Mucosa of descending colon (tissue), 3 donors: ENCODE data around the gene TMEM39A. TPM values are rescaled to one million over a fixed set of nuclear protein-coding genes. Genes with fewer than 3 reads are reported as not detected.

Source experiments
- ATAC-seq: fragments of 200-7000 bp; cut with Tn5 transposase; one replicate; pipeline ENCODE4 v1.9.1; 2020; ENCODE audit warnings: mild to moderate bottlenecking, moderate library complexity
- DNase-seq, 3 donors: peaks; one replicate each; pipeline ENCODE4 v3.0.0-alpha.2; 2020
- H3K36me3 ChIP-seq: fragments of 200-600 bp; one replicate; pipeline ENCODE4 v1.8.0; 2021; ENCODE audit warnings: low read depth, mild to moderate bottlenecking
- H3K4me1 ChIP-seq: fragments of 200-600 bp; one replicate; pipeline ENCODE4 v1.8.0; 2021; ENCODE audit warnings: low read depth, mild to moderate bottlenecking
- H3K4me3 ChIP-seq: fragments of 200-600 bp; one replicate; pipeline ENCODE4 v1.8.0; 2021; ENCODE audit warnings: mild to moderate bottlenecking
- H3K9me3 ChIP-seq: fragments of 200-600 bp; one replicate; pipeline ENCODE4 v1.8.0; 2021; ENCODE audit warnings: mild to moderate bottlenecking
- intact Hi-C, 2 donors: fragments of 100-400 bp; cut with DNase I in 1 of 2; cut with micrococcal nuclease in 1 of 2; formaldehyde crosslinking; loops; one replicate each; pipeline versions ENCODE4 v1.11.0 to v1.11.1; 2022; cut with DNase I, micrococcal nuclease
- total RNA-seq, 3 donors: library from RNA; stranded (reverse); fragmentation: NEBNext Ultra II Directional in 2 of 3; extraction: Animal tissue kit (Norgen Biotek cat#: 25700) in 2 of 3; gene quantifications; one replicate each; pipeline versions ENCODE4 v1.2.1 to v1.2.4, GENCODE V29; 2021 to 2023
- TF ChIP-seq, protein P1 (sequence below): fragments of 200-600 bp; IDR thresholded peaks from one replicate; pipeline ENCODE4 v1.8.0; 2022; ENCODE audit warnings: antibody characterized with exemption, mild to moderate bottlenecking
- donor health status: DM: no; HTN: no; CAD: no; lungs with moderate emphysema.
- donor health status: DM: no; HTN: no; CAD: no.
- donor health status: DM: no; HTN: yes; CAD: no.

TMEM39A gene
- total RNA-seq, 3 donors from 2014 or later = 24.0 to 32.2 (median 26.5) TPM

DNA sequence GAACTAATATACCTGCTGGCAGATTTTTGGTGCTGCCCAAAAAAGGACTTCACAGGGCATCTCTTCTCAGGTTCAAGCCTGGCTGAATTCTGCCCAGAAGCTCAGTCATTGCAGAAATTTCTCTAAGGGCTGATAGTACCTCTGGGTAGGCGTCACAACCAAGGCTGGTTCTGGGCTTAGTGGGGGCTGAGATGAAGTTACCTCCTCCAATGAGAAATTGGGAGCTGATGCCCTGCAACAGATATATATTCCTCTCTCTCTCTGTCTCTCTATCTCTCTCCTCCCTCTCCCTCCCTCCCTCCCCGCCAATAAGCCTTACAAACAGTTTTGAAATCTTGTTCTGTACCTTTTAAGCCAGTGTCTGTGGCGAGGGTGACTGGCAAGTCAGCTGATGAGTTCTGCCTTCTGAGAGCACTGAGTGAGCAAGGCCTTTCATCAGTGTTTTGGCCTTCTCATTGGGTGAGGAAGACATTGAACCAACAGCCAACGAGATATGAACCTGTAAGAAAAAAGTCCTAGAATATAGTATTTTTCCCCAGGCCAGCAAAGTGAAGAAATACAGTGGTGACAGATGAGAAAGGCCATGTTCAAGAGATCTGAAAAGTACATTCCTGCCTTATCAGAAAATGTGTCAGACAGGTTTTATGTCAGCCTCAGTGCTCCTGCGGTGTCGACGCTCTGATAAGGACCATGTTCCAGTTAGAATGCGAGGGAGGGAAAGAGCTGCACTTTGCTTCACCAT is 45.5 kb downstream of the TMEM39A start:
- no peaks in the 10 kb centered on the region for H3K4me1 ChIP-seq
- no peaks in the 10 kb centered on the region for H3K36me3 ChIP-seq
- H3K4me3 ChIP-seq = no peak overlapping the region
- no peak for ATAC-seq
- no peak for DNase-seq
- intact Hi-C loops = no loop called here
- no peaks in the 10 kb centered on the region for H3K9me3 ChIP-seq
- TF ChIP-seq, protein P1, sequence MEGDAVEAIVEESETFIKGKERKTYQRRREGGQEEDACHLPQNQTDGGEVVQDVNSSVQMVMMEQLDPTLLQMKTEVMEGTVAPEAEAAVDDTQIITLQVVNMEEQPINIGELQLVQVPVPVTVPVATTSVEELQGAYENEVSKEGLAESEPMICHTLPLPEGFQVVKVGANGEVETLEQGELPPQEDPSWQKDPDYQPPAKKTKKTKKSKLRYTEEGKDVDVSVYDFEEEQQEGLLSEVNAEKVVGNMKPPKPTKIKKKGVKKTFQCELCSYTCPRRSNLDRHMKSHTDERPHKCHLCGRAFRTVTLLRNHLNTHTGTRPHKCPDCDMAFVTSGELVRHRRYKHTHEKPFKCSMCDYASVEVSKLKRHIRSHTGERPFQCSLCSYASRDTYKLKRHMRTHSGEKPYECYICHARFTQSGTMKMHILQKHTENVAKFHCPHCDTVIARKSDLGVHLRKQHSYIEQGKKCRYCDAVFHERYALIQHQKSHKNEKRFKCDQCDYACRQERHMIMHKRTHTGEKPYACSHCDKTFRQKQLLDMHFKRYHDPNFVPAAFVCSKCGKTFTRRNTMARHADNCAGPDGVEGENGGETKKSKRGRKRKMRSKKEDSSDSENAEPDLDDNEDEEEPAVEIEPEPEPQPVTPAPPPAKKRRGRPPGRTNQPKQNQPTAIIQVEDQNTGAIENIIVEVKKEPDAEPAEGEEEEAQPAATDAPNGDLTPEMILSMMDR = no peak

DNA sequence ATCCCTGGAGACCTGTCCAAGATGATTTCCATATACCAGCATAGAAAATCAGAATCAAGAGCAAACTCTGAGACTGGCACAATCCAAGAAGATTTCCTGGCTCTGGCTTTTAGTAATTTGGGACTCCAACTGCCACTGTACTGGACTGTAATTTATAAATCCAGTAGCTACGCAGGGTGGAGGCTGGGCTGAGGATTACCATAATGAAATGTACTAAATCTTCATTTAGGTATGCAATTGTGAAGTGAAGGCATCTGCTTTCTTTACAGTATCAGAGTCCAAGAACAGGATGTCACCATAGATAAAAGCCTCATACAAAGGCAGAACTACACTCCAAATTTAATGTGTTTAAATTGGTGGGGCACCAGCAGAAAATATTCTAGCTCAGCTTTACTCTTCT is 46.5 kb downstream of the TMEM39A start:
- intact Hi-C loops = no loop called here
- Histone ChIP-seq H3K9me3 (no peaks in the 10 kb centered on the region), H3K4me3 (no peak overlapping the region), H3K4me1 (no peaks in the 10 kb centered on the region), H3K36me3 (no peaks in the 10 kb centered on the region)
- DNase-seq (no peak), ATAC-seq (no peak)
- TF ChIP-seq, protein P1 = no peak

DNA sequence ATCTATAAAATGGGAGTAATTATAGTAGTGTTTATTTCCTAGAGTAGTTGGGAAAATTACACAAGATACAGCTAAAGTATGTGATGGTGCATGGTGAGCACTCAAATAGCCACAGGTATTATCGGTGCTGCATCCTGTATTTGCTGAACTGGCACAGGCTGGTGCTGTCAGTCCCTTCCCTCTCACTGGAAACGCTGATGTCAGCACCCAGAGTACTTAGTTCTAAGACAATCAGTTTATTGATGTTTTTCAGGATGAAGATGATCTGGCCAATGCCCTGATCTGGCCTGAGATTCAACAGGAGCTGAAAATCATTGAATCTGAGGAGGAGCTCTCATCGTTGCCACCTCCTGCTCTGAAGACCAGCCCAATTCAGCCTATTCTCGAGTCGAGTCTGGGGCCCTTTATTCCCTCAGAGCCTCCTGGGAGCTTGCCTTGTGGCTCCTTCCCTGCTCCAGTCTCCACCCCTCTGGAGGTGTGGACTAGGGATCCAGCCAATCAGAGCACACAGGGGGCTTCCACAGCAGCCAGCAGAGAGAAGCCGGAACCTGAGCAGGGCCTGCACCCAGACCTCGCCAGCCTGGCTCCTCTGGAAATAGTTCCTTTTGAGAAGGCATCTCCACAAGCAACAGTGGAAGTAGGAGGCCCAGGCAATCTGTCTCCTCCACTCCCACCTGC is 49.7 kb downstream of the TMEM39A start:
- ATAC-seq = no peak
- Histone ChIP-seq H3K36me3 (no peaks in the 10 kb centered on the region), H3K9me3 (no peaks in the 10 kb centered on the region), H3K4me3 (no peak overlapping the region), H3K4me1 (no peaks in the 10 kb centered on the region)
- DNase-seq = no peak
- intact Hi-C loops = no loop called here
- TF ChIP-seq, protein P1 = no peak

DNA sequence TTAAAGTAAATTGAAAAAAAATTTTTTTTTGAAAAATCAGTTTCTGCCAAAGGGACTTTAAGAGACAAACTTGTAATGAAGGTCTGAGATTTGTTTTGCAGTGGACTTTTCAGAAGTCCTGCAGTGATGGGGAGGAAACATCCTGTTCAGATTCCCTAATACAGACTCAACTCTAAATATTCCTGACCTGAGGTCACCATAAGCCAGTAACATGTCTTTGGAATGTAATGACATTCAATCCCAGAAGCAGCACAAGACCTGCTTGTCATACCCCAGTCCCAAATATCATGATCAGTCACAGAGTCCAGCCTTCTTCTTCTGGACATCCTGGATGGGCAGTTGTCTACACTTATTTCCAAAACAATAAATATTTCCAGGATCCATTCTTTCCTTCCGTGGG is 53.6 kb downstream of the TMEM39A start:
- H3K4me3 ChIP-seq = no peak overlapping the region
- DNase-seq (no peak), ATAC-seq (no peak)
- H3K9me3 ChIP-seq = no peaks in the 10 kb centered on the region
- TF ChIP-seq, protein P1 = no peak
- no peaks in the 10 kb centered on the region for H3K4me1 ChIP-seq
- H3K36me3 ChIP-seq = no peaks in the 10 kb centered on the region
- intact Hi-C loops = no loop called here

DNA sequence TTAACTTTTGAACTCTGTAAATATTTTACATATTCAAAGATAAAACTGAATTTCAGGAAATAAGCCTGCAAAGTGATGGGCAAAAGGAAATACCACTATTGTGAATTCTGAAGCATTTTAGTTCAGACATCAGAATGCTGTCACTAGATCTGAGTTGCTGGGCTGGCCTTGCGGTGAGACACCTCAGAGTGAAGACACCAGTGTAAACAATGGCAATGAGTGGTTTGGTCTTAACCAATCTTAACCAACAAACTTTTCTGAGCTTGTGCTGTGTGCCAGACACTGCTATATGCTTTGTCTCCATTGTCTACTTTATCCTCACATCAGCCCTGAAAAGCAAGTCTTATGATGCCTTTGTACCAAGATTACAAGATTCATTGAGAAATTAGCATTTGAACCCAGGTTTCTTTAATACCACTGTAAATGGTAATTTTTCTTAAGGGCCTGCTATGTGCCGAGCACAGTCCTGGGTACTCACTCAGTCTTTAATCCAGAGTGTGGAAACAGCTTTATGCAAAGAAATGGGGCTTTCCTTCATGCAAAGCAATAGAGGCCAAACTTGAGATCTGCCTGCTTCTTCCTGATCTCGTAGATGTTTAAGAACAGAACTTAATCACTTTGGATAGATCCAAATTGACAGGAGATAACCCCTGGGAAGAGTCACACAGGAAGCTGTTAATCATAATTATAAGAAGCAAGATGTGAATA is 55.0 kb downstream of the TMEM39A start:
- H3K4me1 ChIP-seq = no peaks in the 10 kb centered on the region
- intact Hi-C loops = no loop called here
- no peaks in the 10 kb centered on the region for H3K9me3 ChIP-seq
- ATAC-seq = no peak
- TF ChIP-seq, protein P1 = no peak
- no peak overlapping the region for H3K4me3 ChIP-seq
- no peaks in the 10 kb centered on the region for H3K36me3 ChIP-seq
- no peak for DNase-seq
